Measurements from ENCODE around the gene MPST.

Gene MPST

GRCh38 chr22:37032134-37032534 is 12.6 kb downstream of the MPST start:
- no peak overlapping the region for H3K4me3 ChIP-seq (ENCODE audit: insufficient read depth, low read length, poor library complexity, severe bottlenecking)
- H3K4me2 ChIP-seq (ENCODE audit: low read depth, low read length, poor library complexity, severe bottlenecking), result no peak overlapping the region
- H2AFZ ChIP-seq (ENCODE audit: low read depth, low read length, severe bottlenecking), result no peak overlapping the region
- no peaks in the 10 kb centered on the region for H3F3A ChIP-seq (ENCODE audit: insufficient read depth)
- TF ChIP-seq EZH2phosphoT487 (conservative IDR thresholded peaks at IDR 0.05; ENCODE audit: low read length) (no peak), CTCF (IDR thresholded peaks at IDR 0.05; ENCODE audit: insufficient read depth, low read length, poor library complexity, severe bottlenecking) (no peak)
- no peak overlapping the region for H3K9ac ChIP-seq (ENCODE audit: low read length)
- H3K27ac ChIP-seq (ENCODE audit: low read depth, low read length), result no peak overlapping the region
- H4K20me1 ChIP-seq (ENCODE audit: low read depth, low read length), result no peaks in the 10 kb centered on the region
- no peaks in the 10 kb centered on the region for H3K27me3 ChIP-seq (ENCODE audit: low read length)
- H3K9me2 ChIP-seq (replicated peaks; ENCODE audit: insufficient read depth, low read length), result no peaks in the 10 kb centered on the region
- no peaks in the 10 kb centered on the region for H3K9me3 ChIP-seq (ENCODE audit: insufficient read depth, low read length)
- H3K36me3 ChIP-seq (ENCODE audit: low read length), result no peaks in the 10 kb centered on the region
- H3K79me2 ChIP-seq (ENCODE audit: insufficient read depth, low read length), result no peaks in the 10 kb centered on the region

GRCh38 chr22:37032535-37033460 is 13.3 kb downstream of the MPST start:
- no peaks in the 10 kb centered on the region for H3K27me3 ChIP-seq (ENCODE audit: low read length)
- H3K79me2 ChIP-seq (ENCODE audit: insufficient read depth, low read length), result no peaks in the 10 kb centered on the region
- H3K4me2 ChIP-seq (ENCODE audit: low read depth, low read length, poor library complexity, severe bottlenecking), result no peak overlapping the region
- H3K9me3 ChIP-seq (ENCODE audit: insufficient read depth, low read length), result no peaks in the 10 kb centered on the region
- no peaks in the 10 kb centered on the region for H4K20me1 ChIP-seq (ENCODE audit: low read depth, low read length)
- H3K36me3 ChIP-seq (ENCODE audit: low read length), result no peaks in the 10 kb centered on the region
- H3F3A ChIP-seq (ENCODE audit: insufficient read depth), result no peaks in the 10 kb centered on the region
- H3K9ac ChIP-seq (ENCODE audit: low read length), result no peak overlapping the region
- no peaks in the 10 kb centered on the region for H3K9me2 ChIP-seq (replicated peaks; ENCODE audit: insufficient read depth, low read length)
- no peak overlapping the region for H3K27ac ChIP-seq (ENCODE audit: low read depth, low read length)
- H2AFZ ChIP-seq (ENCODE audit: low read depth, low read length, severe bottlenecking), result no peak overlapping the region
- TF ChIP-seq CTCF (IDR thresholded peaks at IDR 0.05; ENCODE audit: insufficient read depth, low read length, poor library complexity, severe bottlenecking), result no peak
- no peak for TF ChIP-seq EZH2phosphoT487 (conservative IDR thresholded peaks at IDR 0.05; ENCODE audit: low read length)
- no peak overlapping the region for H3K4me3 ChIP-seq (ENCODE audit: insufficient read depth, low read length, poor library complexity, severe bottlenecking)

GRCh38 chr22:37033605-37034430 is 14.3 kb downstream of the MPST start:
- no peaks in the 10 kb centered on the region for H3K27me3 ChIP-seq (ENCODE audit: low read length)
- H3K36me3 ChIP-seq (ENCODE audit: low read length), result no peaks in the 10 kb centered on the region
- H3K4me3 ChIP-seq (ENCODE audit: insufficient read depth, low read length, poor library complexity, severe bottlenecking), result no peak overlapping the region
- H3K27ac ChIP-seq (ENCODE audit: low read depth, low read length), result no peak overlapping the region
- no peak overlapping the region for H2AFZ ChIP-seq (ENCODE audit: low read depth, low read length, severe bottlenecking)
- H3K9ac ChIP-seq (ENCODE audit: low read length), result no peak overlapping the region
- H4K20me1 ChIP-seq (ENCODE audit: low read depth, low read length), result no peaks in the 10 kb centered on the region
- TF ChIP-seq EZH2phosphoT487 (conservative IDR thresholded peaks at IDR 0.05; ENCODE audit: low read length), result no peak
- no peak for TF ChIP-seq CTCF (IDR thresholded peaks at IDR 0.05; ENCODE audit: insufficient read depth, low read length, poor library complexity, severe bottlenecking)
- H3K9me2 ChIP-seq (replicated peaks; ENCODE audit: insufficient read depth, low read length), result no peaks in the 10 kb centered on the region
- H3K4me2 ChIP-seq (ENCODE audit: low read depth, low read length, poor library complexity, severe bottlenecking), result no peak overlapping the region
- H3F3A ChIP-seq (ENCODE audit: insufficient read depth), result no peaks in the 10 kb centered on the region
- no peaks in the 10 kb centered on the region for H3K9me3 ChIP-seq (ENCODE audit: insufficient read depth, low read length)
- no peaks in the 10 kb centered on the region for H3K79me2 ChIP-seq (ENCODE audit: insufficient read depth, low read length)

All from SU-DHL-6 (cell line).